Measurements from ENCODE around the gene IL11.
"Not testable (repeated sequence)": the region's sequence is repeated elsewhere in the genome, so short reads cannot be mapped to it uniquely, and the experiment has no call there.

IL11 gene

GRCh38 chr19:55348317-55349034 is 21.8 kb downstream of the IL11 start:
- DNase-seq = no peak

GRCh38 chr19:55347442-55348009 is 22.7 kb downstream of the IL11 start:
- no peak for DNase-seq

- no peak for DNase-seq
Measured at GRCh38 chr19:55346725-55347441, 23.4 kb downstream of the IL11 start.

GRCh38 chr19:55345818-55346724 is 24.2 kb downstream of the IL11 start:
- peak; percentile 82 for DNase-seq

- no peak for DNase-seq
Measured at GRCh38 chr19:55345101-55345817, 25.0 kb downstream of the IL11 start.

- DNase-seq = no peak
Measured at GRCh38 chr19:55344444-55344843, 25.8 kb downstream of the IL11 start.

- DNase-seq = no peak
Measured at GRCh38 chr19:55341595-55342531, 28.4 kb downstream of the IL11 start.

GRCh38 chr19:55341171-55341588 is 29.1 kb downstream of the IL11 start:
- DNase-seq = peak; percentile 80

GRCh38 chr19:55340784-55341147 is 29.5 kb downstream of the IL11 start:
- DNase-seq = no peak

GRCh38 chr19:55339889-55340783 is 30.1 kb downstream of the IL11 start:
- peak; percentile 14 for DNase-seq

- peak; percentile 100 for DNase-seq
Measured at GRCh38 chr19:55339105-55339888, 31.0 kb downstream of the IL11 start, which contains the start of gene KMT5C. KMT5C (plus strand) TSS chr19:55339876; CDS start chr19:55341937, 2,061 bp downstream.

GRCh38 chr19:55336101-55336500 is 34.2 kb downstream of the IL11 start:
- DNase-seq = no peak

- no peak for DNase-seq
Measured at GRCh38 chr19:55333870-55334269, 36.4 kb downstream of the IL11 start.

- not testable (repeated sequence) for DNase-seq
Measured at GRCh38 chr19:55329791-55330190, 40.5 kb downstream of the IL11 start.

- not testable (repeated sequence) for DNase-seq
Measured at GRCh38 chr19:55328774-55329318, 41.4 kb downstream of the IL11 start.

- DNase-seq = no peak
Measured at GRCh38 chr19:55325172-55325571, 45.1 kb downstream of the IL11 start, which contains the start of gene TMEM150B. TMEM150B (minus strand) TSS chr19:55325341; CDS start chr19:55321036, 4,305 bp downstream.

- DNase-seq = no peak
Measured at GRCh38 chr19:55324662-55325061, 45.6 kb downstream of the IL11 start.

GRCh38 chr19:55322204-55322885 is 47.9 kb downstream of the IL11 start:
- no peak for DNase-seq

Data from NCI-H226 (cell line).